HG03521 (cell line): Measurements from ENCODE around the gene SUSD3.
A peak's percentile ranks its signal among the peaks of the same experiment; 100 is the strongest.

Experiments used
- ATAC-seq: cut with Tn5 transposase; IDR thresholded peaks from one replicate; pipeline ENCODE4 v1.9.1; 2021; ENCODE audit warnings: mild to moderate bottlenecking, moderate library complexity; ENCODE audit not compliant: unreplicated experiment

SUSD3 gene

DNA sequence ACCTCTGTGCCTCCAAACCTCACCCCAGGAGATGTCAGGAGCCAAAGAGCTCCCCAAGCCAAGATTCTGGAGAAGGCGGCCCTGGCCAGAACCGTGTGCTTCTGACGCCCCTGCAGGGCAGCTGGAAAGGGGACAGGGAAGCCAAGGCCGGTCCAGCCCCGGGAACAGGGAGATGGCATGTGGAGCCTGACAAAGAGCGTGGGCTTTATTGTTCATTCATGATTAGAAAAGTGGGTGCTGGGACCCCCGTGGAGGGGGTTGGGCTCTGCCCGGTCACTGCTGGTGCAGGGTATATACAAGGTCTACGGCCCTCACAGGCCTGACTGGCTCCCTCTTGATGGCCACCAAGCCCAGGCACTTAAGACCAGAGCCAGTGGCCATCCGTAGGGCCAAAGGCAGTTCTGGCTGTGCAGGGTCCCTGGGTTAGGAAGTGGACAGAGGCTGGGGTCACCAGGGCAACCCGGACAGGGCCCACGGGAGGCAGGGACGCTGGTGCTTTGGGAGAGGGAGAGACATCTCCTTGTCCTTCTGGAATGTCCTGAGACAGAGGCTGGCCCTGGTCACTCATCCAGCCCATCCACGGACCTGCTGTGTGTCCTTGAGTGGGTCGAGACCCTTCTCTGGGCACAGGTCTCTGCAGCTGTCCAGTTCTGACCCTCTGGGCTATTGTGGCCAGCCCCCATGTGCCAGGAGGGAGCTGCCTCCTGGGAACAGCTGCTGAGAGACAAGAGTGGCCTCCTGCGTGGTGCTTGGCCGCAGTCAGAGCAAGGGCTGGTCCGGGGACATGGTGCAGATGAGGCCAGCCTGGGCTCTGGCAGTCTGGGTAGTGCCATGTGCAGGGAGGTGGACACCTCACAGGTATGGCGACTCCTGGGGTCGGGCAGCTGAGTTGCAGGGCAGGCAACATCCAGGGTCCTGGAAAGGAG lies 63.1 kb downstream of the SUSD3 start:
- ATAC-seq: no peak

DNA sequence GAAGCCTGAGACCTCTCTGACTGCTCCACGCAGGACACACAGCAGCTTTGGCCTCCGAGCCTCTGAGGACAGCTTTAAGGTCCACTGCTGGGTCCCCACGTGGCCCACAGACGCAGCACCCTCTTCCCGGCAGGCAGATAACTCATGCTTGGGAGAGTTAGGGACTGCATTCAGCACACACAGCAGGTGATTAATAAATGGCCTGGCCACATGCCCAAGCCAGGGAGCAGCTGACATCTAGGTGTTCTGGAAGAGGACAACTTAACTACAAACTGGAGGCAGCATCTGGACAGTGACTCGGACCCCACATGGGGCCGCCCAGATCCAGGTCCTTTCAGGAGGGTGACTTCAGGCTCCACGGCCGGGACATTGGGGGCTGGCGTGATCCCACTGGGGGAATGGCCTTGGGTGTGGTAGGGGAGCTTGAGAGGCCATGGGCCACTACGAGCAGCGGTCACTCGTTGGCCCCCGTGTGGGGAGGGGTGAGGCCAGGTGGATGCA lies 64.3 kb downstream of the SUSD3 start:
- ATAC-seq: no peak

DNA sequence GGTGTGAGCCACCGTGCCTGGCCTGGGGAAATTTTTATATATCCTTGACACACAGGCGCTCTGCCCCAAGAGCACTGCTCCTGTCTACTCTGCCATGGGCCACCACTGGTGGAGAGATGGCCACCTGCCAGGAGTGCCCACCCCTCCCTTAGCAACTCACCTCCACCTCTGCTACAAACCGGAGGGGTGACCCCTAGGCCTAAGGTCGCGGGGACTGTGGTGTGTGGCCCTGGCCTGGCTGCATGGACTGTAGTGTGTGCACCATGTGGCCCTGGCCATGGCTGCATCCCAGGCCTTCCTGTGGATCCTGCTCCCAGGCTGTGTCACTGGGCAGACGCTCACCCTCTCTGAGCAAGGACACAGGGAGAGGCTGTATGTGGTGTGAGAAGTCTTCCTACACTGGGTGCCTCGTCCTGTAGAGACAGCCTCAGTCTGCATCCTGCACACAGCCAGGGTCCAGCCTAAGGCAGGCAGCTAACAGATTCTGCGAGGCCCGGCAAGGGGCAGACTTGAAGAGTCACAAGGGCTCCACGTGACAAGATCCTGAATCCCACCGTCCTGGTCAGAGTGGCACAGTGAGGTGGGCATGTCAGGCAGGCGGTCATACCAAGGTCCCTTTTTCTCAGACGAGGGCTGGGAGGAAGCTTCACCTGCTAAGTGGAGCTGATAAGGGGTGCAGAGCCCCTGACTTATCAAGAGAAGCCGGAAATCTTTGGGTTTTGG lies 65.2 kb downstream of the SUSD3 start:
- no peak for ATAC-seq

DNA sequence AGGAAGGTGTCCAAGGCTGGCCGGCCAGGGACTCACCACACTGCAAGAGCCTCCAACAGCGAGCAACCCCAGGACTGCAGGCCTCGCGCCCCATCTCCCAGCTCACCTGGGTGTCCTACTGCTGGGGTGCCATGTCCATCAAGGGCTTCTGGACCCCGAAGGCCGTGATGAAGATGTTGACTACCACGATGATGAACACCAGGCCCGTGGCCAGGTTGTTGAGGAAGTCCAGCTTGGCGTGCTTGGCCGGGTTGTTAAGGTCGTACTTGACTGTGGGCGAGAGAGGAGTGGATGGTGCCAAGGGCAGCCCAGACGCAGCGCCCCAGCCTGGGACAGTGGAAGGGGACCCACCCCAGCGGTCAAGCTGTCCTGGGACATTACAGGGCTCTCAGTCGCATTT lies 66.3 kb downstream of the SUSD3 start:
- no peak for ATAC-seq

DNA sequence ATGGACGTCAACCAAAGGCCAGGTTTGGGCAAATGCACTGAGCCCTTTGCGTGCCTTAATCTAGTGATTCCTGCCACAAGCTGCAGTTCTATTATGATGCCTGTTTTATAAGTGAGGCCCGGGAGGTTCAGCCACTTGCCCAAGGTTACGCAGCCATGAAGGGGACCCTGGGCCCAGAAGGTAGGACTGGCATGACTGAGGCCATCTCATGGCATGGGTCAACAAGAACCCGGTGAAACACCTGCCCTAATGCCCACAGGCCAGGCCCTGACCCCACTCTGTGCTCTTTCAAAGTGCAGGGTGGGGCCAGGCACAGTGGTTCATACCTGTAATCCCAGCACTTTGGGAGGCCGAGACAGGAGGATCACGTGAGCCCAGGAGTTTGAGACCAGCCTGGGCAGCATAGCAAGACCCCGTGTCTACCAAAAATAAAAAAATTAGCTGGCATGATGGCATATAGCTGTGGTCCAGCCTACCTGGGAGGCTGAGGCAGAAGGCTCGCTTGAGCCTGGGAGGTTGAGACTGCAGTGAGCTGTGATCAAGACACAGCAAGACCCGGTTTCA lies 66.9 kb downstream of the SUSD3 start:
- no peak for ATAC-seq

DNA sequence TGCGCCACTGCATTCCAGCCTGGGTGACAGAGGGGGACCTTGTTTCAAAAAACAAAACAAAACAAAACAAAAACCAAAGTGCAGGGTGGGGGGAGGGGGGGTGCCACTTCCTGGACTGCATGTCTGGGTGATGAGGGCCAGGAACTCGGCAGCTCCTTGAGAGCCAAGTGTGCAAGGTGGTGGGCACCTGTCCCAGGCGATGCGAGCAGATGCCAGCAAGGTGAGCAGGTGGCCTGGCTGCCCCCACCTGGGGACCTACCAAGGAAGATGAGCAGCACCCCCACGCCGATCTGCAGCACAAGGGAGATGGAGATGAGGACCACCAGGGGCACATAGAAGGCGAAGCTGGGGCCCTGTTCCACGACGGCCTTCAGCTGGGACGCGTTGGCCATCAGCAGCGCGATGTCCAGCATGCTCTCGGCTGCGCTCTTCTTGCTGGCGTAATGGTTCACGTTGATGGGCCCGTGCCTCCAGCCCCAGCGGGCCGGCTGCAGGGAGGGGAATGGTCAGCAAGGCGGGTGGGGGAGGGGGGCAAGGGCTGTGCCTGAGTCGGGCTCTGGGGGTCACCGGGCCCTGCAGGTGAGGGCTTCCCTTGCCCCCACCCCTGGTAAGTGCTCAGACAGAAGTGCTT lies 67.8 kb downstream of the SUSD3 start:
- no peak for ATAC-seq

DNA sequence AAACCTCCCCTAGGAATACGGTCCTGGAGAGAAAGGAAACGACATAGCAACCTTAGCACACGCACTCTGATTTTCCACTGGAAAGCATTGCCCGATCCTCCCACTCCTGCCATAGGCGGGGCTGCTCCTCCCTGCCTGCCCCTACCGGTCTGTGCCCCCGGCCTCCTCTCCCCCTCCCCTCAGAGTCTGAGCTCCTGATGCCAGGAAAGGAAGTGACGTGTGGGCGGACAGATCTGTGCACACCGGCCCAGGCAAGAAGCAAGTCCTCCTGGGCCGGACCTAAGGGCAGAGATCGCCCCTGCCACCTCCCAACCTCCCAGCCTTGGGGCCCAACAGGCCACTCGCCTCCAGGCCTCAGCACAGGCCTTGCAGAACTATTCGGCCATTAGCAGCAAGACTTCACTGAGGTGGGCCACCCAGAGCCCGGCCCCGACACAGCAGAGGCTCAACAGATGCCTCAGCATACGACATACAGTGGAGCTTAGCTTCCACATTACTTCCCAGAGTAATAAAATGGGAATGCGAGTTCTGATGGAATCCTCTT lies 68.4 kb downstream of the SUSD3 start:
- ATAC-seq: no peak

DNA sequence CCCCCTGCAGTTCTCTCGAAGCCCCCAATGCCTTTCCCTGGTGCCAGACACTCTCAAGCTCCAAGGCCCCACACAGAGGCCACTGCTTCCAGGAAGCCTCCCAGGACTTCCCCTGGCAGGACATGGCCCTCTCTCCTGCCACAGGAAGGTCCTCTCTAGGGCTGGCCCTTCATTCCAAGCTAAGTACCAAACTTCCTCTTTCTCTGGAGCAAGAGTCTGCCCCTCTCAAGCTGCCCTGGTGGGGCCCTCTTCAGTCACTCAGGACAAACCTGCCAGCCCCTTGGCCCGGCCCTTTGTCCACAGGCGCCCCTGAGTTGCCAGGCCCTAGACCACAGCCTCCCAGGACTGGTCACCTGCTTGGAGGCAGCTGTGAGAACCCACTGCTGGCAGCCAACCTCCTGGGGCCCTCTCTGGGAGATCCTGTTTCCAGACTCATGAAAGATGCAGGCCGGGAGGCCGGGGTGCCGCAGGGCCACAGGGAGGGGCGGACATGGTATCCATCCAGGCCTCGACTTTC lies 69.0 kb downstream of the SUSD3 start:
- ATAC-seq: no peak

DNA sequence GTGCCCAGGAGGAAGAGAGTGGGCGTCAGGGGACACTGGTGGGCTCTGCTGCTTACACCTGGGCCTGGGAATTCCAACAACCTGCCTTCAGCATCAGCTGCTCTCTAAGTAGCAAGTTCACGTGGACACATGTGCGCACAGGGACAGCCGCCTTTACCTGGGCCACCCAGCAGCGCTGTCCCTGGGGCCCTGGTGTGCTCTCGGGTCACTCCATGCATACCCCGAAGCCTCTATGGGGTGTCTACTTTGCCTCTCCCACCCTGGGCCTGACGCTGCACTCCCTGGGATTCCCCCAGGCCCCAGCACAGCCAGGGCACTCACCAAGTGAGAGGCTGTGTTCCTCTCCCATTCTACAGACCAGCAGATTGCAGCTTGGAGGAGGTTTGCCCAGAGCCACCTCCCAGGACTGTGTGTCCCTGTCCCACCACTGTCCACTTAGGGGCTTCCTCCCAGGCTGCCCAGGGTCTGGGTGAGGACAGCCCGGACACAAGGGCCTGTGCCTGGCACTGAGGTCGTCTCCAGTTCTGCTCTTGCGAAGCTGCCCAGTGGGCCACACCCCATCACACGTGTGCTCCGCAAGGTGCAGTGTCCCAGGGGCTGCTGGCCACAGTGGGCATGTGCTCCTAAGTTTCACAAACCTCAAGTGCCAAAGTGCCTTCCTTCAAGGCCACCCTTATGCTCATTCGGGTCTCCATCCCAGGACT lies 69.7 kb downstream of the SUSD3 start:
- no peak for ATAC-seq

DNA sequence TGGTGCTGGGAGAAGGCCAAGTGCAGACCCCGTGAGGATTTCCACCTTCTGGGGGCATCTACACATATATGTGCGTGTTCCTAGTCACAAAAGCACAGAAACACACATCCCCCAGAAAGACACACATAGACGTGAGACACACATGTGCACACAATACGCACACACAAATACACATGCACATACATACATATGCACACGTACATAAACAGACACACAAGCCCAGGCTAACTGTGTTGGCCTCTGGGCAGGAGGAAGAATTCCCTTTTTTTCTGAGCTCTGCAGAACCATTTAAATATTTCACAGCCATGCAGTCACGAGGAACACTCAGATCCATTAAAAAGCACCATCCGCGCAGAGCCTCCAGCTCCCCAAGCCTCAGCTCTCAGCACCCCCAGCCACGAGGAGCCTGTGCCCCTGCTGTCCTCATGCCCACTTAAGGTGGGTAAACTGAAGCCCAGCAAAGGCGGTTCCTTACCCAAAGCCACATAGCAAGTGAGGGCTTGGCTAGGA lies 70.3 kb downstream of the SUSD3 start:
- ATAC-seq: no peak

DNA sequence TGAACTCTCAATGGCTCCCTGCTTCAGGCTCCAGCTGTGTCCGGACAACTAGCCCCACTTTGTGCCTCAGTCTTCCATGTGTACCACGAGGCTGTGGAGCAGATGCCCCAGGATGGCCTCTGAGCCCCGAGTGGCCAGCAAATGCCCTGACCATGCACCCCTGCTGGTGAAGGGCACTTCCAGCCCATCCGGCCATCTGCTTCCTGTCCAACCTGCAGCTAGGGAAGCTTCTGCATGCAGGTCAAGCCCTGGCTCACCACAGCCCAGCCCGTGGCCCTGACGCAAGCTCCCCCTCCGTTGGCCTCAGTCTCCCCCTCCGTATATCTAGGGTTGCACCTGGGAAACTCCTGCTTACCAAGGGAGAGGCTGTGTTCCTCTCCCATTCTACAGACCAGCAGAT lies 70.8 kb downstream of the SUSD3 start:
- no peak for ATAC-seq

DNA sequence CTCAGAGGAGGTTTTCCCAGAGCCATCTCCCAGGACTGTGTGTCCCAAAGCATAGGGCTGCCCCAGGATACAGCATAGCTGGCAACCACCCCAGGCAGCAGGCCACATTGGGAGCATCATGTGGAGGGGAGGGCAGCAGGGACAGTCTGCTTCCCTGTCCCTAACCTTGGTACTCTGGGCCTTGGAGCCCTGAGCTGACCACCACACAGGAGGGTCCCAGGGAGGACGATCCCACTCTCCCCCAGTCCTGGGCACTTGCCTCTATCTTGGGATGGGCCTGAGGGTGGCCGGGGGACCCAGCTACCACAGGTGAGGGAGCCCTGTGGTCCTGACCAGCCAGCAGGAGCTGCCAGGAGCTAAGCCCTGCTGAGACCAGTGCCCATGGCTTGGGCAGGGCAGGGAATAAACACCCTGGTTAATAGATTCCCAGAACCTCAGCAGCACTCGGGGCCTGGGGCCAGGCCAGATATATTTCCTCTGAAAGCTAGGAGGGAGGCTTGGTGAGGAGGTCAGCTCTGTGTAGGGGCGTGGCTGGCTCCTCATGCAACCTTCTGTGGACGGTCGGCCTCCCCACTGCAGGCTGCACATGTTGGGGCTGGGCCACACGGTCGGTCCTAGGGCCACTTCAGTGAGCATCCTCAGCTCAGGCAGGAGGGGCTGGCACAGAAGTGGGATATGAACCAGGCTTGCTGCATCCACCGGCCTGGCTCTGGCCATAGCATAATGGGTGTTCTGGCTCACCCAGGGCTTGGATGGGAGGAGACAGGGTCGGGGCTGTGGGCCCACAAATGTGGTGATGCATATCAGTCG lies 71.4 kb downstream of the SUSD3 start:
- ATAC-seq: no peak

DNA sequence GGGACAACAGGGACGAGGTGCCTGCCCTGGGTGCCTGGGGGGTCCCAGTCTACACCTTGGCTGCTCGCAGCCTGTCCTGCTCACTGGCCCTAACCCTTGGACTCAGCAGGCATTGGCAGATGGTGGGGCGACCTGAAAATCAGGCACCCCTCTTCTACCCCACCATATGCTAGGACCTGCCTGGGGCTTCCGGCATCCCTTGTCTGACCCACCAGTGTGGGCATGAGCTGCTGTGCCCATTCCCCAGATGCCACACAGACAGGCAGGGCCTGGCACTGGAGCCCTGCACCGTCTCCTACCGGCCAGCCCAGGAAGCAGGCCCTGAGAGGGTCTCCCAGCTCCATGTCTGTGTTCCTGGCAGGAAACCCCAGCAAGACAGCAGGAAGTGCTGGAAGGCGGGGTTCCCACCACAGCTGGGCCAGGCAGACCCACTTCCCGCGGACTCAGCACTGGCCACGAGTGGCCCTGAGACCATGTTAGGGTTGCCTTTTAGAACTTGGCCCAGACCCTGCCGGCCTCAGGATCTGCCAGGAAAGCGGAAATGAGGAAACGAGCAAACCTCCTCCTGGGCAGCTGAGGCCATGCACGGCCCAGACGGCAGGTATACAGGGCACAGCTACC lies 72.5 kb downstream of the SUSD3 start:
- no peak for ATAC-seq

DNA sequence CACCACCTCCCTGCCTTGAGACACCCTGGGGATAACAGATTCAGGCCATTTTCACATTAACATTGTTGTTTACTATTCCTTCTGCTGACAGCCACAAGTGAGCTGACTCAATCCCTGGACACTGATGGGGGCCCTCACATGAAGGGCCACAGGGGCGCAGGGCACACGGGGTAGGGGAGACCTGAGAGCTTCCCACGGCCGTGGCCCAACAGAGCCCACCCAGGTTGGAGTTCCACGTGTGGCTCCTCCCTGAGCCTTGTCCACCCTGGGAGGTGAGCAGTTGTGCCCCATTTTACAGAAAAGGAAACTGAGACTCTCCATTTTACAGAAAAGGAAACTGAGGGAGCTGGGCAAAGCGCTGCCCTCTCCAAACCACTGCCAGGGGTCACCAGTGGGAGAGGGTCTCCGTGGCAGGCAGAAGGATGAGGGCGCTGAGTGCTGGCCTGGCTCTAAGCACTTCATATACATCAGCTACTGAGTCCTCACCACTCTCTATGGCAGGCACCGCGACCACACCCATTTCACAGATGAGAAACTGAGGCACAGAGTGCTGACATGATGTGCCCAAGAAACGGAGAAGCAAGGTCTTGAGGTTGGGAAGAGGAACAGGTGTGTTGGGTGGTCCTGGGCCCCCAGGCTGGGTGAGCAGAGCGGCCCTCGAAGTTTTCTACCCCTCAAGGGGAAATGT lies 73.2 kb downstream of the SUSD3 start:
- ATAC-seq: no peak

DNA sequence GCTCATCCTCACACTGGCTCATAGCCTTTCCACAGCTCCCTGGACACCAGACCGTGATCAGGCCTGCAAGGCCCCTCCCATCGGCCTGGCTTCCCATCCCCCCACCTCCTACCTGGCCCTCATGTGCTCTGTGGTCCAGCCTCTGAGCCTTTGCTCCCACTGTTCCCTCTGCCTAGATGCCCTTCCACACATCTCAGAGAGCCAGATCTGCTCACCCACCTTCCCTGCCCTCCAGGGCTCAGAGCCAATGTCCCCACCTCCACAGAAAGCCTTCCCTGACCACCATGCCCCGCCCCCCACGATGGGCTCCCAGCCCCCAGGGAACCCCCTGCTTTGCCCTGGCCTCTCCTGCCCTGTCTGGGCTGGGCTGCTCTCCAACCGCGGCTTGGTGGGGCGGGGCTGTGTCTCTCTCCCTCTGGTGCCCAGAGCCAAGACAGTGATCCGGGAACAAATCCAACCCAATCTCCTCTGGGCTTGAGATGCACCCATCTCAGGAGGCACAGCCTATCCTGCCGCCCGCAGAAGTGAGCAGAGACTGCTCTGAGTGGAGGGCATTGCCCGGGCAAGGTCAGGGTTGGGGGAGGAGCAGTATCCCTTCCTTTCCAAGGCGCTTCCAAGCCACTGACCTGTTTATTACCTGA lies 73.9 kb downstream of the SUSD3 start:
- ATAC-seq: no peak

DNA sequence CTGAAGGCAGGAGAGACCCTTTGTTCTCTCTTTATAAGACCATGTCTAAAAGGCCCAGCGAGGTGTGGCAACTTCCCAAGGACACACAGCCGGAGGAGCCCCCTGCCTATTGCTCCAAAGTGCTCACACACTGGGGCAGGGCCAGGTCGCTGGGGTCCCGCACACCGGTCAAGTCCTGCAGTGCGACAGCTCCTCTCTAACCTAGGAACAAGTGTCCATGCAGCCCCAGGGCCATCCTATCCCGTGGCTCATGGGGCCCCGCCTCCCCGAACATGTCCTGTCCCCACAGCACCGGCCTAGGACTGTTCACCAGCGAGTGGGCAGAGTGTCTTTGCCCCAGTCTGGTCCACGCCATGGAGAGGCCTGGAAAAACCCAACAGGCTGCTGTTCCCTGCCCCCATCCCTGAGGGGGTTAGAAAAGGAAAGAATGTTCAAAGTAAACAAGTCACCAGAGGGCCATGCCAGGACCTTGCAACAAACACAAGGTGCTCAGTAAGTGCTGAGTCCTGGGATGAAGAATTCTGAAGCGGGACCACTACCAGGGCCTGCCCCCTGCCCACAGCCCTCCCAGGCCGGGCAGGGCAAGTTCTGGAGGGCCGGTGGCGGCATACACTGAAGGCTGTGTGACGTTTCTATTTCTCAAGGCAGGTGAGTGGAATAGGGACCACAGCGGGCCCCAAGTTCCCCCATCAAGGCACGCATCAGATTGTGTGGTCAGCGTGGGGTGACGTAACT lies 74.6 kb downstream of the SUSD3 start:
- peak; percentile 42 for ATAC-seq

DNA sequence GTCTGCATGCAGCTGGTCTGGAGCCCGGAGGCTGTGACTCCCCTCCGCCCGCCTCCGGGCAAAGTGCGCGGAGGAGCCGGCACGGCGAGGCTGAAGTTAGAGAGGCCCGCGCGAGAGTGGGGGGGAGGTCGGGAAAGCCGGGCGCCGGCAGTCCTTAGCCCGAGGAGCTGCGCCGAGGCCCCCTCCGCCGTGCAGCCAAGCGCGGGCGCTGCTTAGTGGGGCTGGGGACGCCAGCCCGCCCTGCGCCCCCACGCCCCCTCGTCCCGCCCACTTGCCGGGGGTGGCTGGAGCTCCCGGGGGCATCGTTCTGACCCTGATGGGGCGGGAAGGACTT lies 75.1 kb downstream of the SUSD3 start:
- ATAC-seq: no peak
